H1 (cell line): ENCODE results near the gene IGSF5. TPM values are rescaled to one million over a fixed set of nuclear protein-coding genes. Genes with fewer than 3 reads are reported as not detected.

Experiments
- CTCF ChIA-PET: fragments of 300-600 bp; sonication (Branson Sonifier 250); formaldehyde crosslinking; loops from one replicate; lab custom pipeline; 2021; ENCODE audit not compliant: partially characterized antibody; lab: Charles Lee
- POLR2A ChIA-PET: fragments of 300-600 bp; sonication (Branson Sonifier 250); formaldehyde crosslinking; loops from one replicate; lab custom pipeline; 2021; ENCODE audit warnings: inconsistent platforms; ENCODE audit not compliant: partially characterized antibody; lab: Charles Lee
- DNase-seq, 2 experiments: peaks; one replicate each; pipeline versions ENCODE4 v3.0.0 to v3.0.0-alpha.2; 2010 to 2022; ENCODE audit warnings: low spot score in 2 of 2, low read depth in 1 of 2, mixed read lengths in 1 of 2
- FAIRE-seq: peaks from 2 replicates; lab custom pipeline; 2011; peaks lifted over from hg19 to GRCh38; lab: Jason Lieb, UNC
- H2AFZ ChIP-seq: 2 replicates; pipeline ENCODE4 v1.8.1; 2012; ENCODE audit warnings: low read length, inconsistent platforms
- H2AK5ac ChIP-seq: 2 replicates; pipeline ENCODE4 v1.6.1; 2013; ENCODE audit warnings: low read depth, low read length
- H2BK120ac ChIP-seq: replicated peaks from 2 replicates; pipeline ENCODE3; 2013; ENCODE audit warnings: low read depth, low read length, inconsistent platforms
- H2BK12ac ChIP-seq: 2 replicates; pipeline ENCODE4 v1.6.1; 2013; ENCODE audit warnings: low read depth, low read length
- H2BK15ac ChIP-seq: 2 replicates; pipeline ENCODE4 v1.6.1; 2013; ENCODE audit warnings: low read length
- H2BK20ac ChIP-seq: 2 replicates; pipeline ENCODE4 v1.6.1; 2013; ENCODE audit warnings: low read length
- H2BK5ac ChIP-seq: 2 replicates; pipeline ENCODE4 v1.6.1; 2013; ENCODE audit warnings: low read depth, low read length
- H3K14ac ChIP-seq: 2 replicates; pipeline ENCODE4 v1.6.1; 2013; ENCODE audit warnings: inconsistent platforms; ENCODE audit not compliant: insufficient read length
- H3K18ac ChIP-seq: 2 replicates; pipeline ENCODE4 v1.6.1; 2013; ENCODE audit warnings: low read length; ENCODE audit errors: extremely low read depth
- H3K23ac ChIP-seq: 2 replicates; pipeline ENCODE4 v1.6.1; 2013; ENCODE audit warnings: inconsistent platforms; ENCODE audit not compliant: insufficient read length
- H3K23me2 ChIP-seq: 2 replicates; pipeline ENCODE4 v1.6.1; 2013; ENCODE audit warnings: low read depth, low read length
- H3K27ac ChIP-seq: 2 replicates; pipeline ENCODE4 v1.6.1; 2011; ENCODE audit warnings: low read depth, low read length, inconsistent platforms
- H3K27me3 ChIP-seq, 4 experiments: replicated peaks in 1 of 4; 1 replicate in 1 of 4; 2 replicates in 3 of 4; pipeline versions ENCODE4 v1.6.1 to v1.8.1; 2011 to 2013; ENCODE audit warnings: low read length in 3 of 4, mild to moderate bottlenecking in 3 of 4, inconsistent platforms in 2 of 4, mixed read lengths in 2 of 4, moderate library complexity in 1 of 4; ENCODE audit not compliant: control insufficient read depth in 3 of 4, insufficient read depth in 3 of 4; ENCODE audit errors: extremely low read depth in 1 of 4
- H3K36me3 ChIP-seq, 4 experiments: 2 replicates each; pipeline versions ENCODE4 v1.6.1 to v1.8.1; 2011 to 2013; ENCODE audit warnings: mild to moderate bottlenecking in 4 of 4, low read length in 3 of 4, moderate library complexity in 2 of 4, control low read depth in 1 of 4, inconsistent platforms in 1 of 4; ENCODE audit not compliant: insufficient read depth in 4 of 4, control insufficient read depth in 2 of 4
- H3K4ac ChIP-seq: replicated peaks from 2 replicates; pipeline ENCODE3; 2013; ENCODE audit warnings: low read length, low read depth, mixed read lengths, inconsistent platforms; ENCODE audit not compliant: insufficient read length
- H3K4me1 ChIP-seq, 4 experiments: replicated peaks in 1 of 4; 1 replicate in 1 of 4; 2 replicates in 3 of 4; pipeline versions ENCODE4 v1.6.1 to v1.8.1; 2011 to 2013; ENCODE audit warnings: low read length in 3 of 4, inconsistent platforms in 2 of 4, mixed read lengths in 1 of 4; ENCODE audit not compliant: insufficient read depth in 4 of 4, control insufficient read depth in 3 of 4
- H3K4me2 ChIP-seq, 2 experiments: 2 replicates each; pipeline versions ENCODE4 v1.6.1 to v1.8.1; 2011 to 2013; ENCODE audit warnings: low read depth in 2 of 2, low read length in 2 of 2, control low read depth in 1 of 2, inconsistent platforms in 1 of 2, mild to moderate bottlenecking in 1 of 2; ENCODE audit not compliant: insufficient read depth in 1 of 2
- H3K4me3 ChIP-seq, 4 experiments: fragments of 200-600, 300-600 bp in 1 of 4; sonication (generic), shearing (Covaris generic), sonication (Bioruptor Twin) in 1 of 4; 2 replicates each; pipeline versions ENCODE4 v1.5.1 to v1.8.1; 2011 to 2016; ENCODE audit warnings: low read length in 4 of 4, low read depth in 3 of 4, control low read depth in 2 of 4, inconsistent platforms in 2 of 4, mild to moderate bottlenecking in 2 of 4, mixed read lengths in 1 of 4, moderate library complexity in 1 of 4; ENCODE audit not compliant: insufficient read depth in 2 of 4; ENCODE audit errors: extremely low read depth in 1 of 4
- H3K56ac ChIP-seq: replicated peaks from 2 replicates; pipeline ENCODE3; 2013; ENCODE audit warnings: low read depth, mild to moderate bottlenecking, mixed read lengths, low read length, inconsistent platforms; ENCODE audit not compliant: insufficient read length
- H3K79me1 ChIP-seq: 2 replicates; pipeline ENCODE4 v1.6.1; 2013; ENCODE audit warnings: low read depth, low read length, control low read depth
- H3K79me2 ChIP-seq, 2 experiments: 2 replicates each; pipeline versions ENCODE4 v1.6.1 to v1.8.1; 2012 to 2013; ENCODE audit warnings: low read length in 2 of 2, mild to moderate bottlenecking in 2 of 2, inconsistent platforms in 1 of 2; ENCODE audit not compliant: insufficient read depth in 2 of 2, control insufficient read depth in 1 of 2
- H3K9ac ChIP-seq, 4 experiments: replicated peaks in 1 of 4; 1 replicate in 1 of 4; 2 replicates in 3 of 4; pipeline versions ENCODE4 v1.6.1 to v1.8.1; 2011 to 2013; ENCODE audit warnings: low read depth in 3 of 4, low read length in 3 of 4, control low read depth in 2 of 4, mild to moderate bottlenecking in 2 of 4, moderate library complexity in 2 of 4, inconsistent platforms in 1 of 4; ENCODE audit errors: extremely low read depth in 1 of 4
- H3K9me3 ChIP-seq, 2 experiments: 2 replicates each; pipeline versions ENCODE4 v1.6.1 to v1.8.1; 2012 to 2013; ENCODE audit warnings: mild to moderate bottlenecking in 2 of 2, moderate library complexity in 2 of 2, control low read depth in 1 of 2, inconsistent platforms in 1 of 2, low read depth in 1 of 2, low read length in 1 of 2, mixed read lengths in 1 of 2; ENCODE audit not compliant: insufficient read depth in 2 of 2
- H4K20me1 ChIP-seq, 2 experiments: replicated peaks in 1 of 2; 2 replicates each; pipeline versions ENCODE3 to v1.8.1; 2011 to 2013; ENCODE audit warnings: inconsistent platforms in 2 of 2, low read length in 2 of 2, mild to moderate bottlenecking in 1 of 2; ENCODE audit not compliant: insufficient read depth in 2 of 2, control insufficient read depth in 1 of 2
- H4K5ac ChIP-seq: 2 replicates; pipeline ENCODE4 v1.6.1; 2013; ENCODE audit warnings: low read length, low read depth, mixed read lengths, inconsistent platforms; ENCODE audit not compliant: insufficient read length
- H4K8ac ChIP-seq: 2 replicates; pipeline ENCODE4 v1.8.0; 2013; ENCODE audit warnings: mild to moderate bottlenecking, moderate library complexity, low read length, inconsistent platforms; ENCODE audit not compliant: insufficient read depth; ENCODE audit errors: extremely low read depth
- H4K91ac ChIP-seq: replicated peaks from 2 replicates; pipeline ENCODE3; 2013; ENCODE audit warnings: low read length, mixed read lengths, inconsistent platforms; ENCODE audit not compliant: insufficient read length
- BCL11A ChIP-seq, 2 experiments: IDR thresholded peaks; one replicate each; pipeline ENCODE4 v1.6.1; 2011; ENCODE audit warnings: low read depth in 2 of 2, low read length in 2 of 2, mild to moderate bottlenecking in 2 of 2
- WGBS, 2 experiments: shearing (Covaris generic) in 1 of 2; methylation state at CpG; one replicate each; pipeline versions ENCODE4 v1.1.6 to v1.1.7; 2013 to 2015; ENCODE audit warnings: low lambda C conversion rate in 2 of 2, mixed read lengths in 2 of 2, inconsistent platforms in 1 of 2, low coverage in 1 of 2, missing lambda C conversion rate in 1 of 2; ENCODE audit not compliant: insufficient replicate concordance in 2 of 2, insufficient coverage in 1 of 2, insufficient read length in 1 of 2; ENCODE audit errors: extremely low coverage in 1 of 2, missing lambda C conversion rate in 1 of 2; 5-methylcytosine and 5-hydroxymethylcytosine counted together
- polyA plus RNA-seq, 7 experiments: library from polyadenylated mRNA; depleted of rRNA in 3 of 7; stranded (reverse) in 5 of 7; unstranded in 2 of 7; fragments of >200 nt in 5 of 7; fragments of 200-250 nt in 2 of 7; gene quantifications; 1 replicate in 5 of 7; 2 replicates in 1 of 7; 4 replicates in 1 of 7; pipeline versions ENCODE4 v1.2.1 to v1.2.3, GENCODE V29; 2011 to 2013; ENCODE audit warnings: missing spikeins in 2 of 7, mixed read lengths in 2 of 7
- total RNA-seq: library from RNA; stranded (reverse); fragmentation: NEBNext Ultra II Directional; extraction: Animal tissue kit (Norgen Biotek cat#: 25700); gene quantifications from 2 replicates; pipeline ENCODE4 v1.2.1, GENCODE V29; 2021

The IGSF5 gene
- total and polyA plus RNA-seq, 2 of the 8 experiments (the other 6 are each of a cell fraction or from before 2014, with no cell fraction given) = 4.4 to 5.4 TPM

DNA sequence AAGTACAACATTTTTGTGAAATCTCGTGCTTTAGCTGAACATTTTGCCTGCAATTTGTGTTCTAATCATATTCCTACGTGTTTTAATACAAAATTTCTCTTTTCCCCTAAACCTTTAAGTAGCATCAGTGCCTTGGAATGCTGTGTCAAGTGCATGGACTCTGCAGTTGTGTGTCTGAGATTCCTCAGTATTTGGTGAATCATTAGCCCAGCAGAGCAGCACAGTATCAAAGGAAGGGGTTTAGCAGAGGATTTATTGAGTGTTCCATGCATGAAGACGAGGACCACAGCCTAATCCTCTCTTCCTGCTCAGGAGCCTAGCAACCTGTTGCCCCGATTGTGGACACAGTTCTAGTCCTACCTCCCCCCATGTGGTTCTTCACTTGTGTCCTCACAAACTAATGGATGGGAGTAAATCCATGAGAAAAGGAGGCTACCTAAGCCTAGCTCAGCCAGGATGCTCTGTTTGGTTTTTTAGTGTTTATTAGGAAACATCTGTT lies 92.9 kb downstream of the IGSF5 start:
- Histone ChIP-seq H3K4ac (no peak overlapping the region), H2AK5ac (no peak overlapping the region), H2AFZ (no peak overlapping the region), H4K8ac (no peak overlapping the region), H2BK12ac (no peak overlapping the region), H3K9ac (no peak overlapping the region), H3K79me1 (no peaks in the 10 kb centered on the region), H3K56ac (no peak overlapping the region), H2BK15ac (no peak overlapping the region), H4K5ac (no peak overlapping the region), H3K27ac (no peak overlapping the region), H3K4me3 (no peak overlapping the region), H2BK5ac (no peak overlapping the region), H2BK120ac (no peak overlapping the region), H3K79me2 (no peaks in the 10 kb centered on the region), H3K23me2 (no peaks in the 10 kb centered on the region), H3K4me1 (peaks cover 0 to 7% (median 0%) of the 10 kb centered on the region in 4 experiments; a peak in 1 of 7 replicates), H3K23ac (no peak overlapping the region), H3K36me3 (no peaks in the 10 kb centered on the region), H3K27me3 (no peaks in the 10 kb centered on the region), H3K4me2 (no peak overlapping the region), H4K91ac (no peak overlapping the region), H3K14ac (no peak overlapping the region), H3K18ac (no peak overlapping the region), H2BK20ac (no peak overlapping the region), H4K20me1 (no peaks in the 10 kb centered on the region), H3K9me3 (no peaks in the 10 kb centered on the region)
- FAIRE-seq = no peak
- no peak for DNase-seq
- ChIA-PET POLR2A (no interaction called here), CTCF (no interaction called here)
- 80% methylated on average over 4 of the region's 4 CpGs; no CpG with 5 or more reads in 1 of the 2 experiments for WGBS, 2 experiments
- TF ChIP-seq BCL11A (IDR thresholded peaks at IDR 0.05; ENCODE audit: low read depth in 2 of 2, low read length in 2 of 2) = no peak
